ENCODE results near the gene WWC1.
"Not testable (repeated sequence)": the region's sequence is repeated elsewhere in the genome, so short reads cannot be mapped to it uniquely, and the experiment has no call there.

Gene WWC1

GRCh38 chr5:168409591-168410458 lies 118.4 kb downstream of the WWC1 start:
- DNase-seq (ENCODE audit: low read depth in 2 of 2) = peak in 1 of 2 donors; percentile 31

GRCh38 chr5:168411871-168412270 lies 120.4 kb downstream of the WWC1 start:
- DNase-seq (ENCODE audit: low read depth in 2 of 2) = no peak

GRCh38 chr5:168413062-168413461 lies 121.6 kb downstream of the WWC1 start:
- DNase-seq (ENCODE audit: low read depth in 2 of 2) = no peak

- no peak for DNase-seq (ENCODE audit: low read depth in 2 of 2)
Observed at GRCh38 chr5:168413596-168413995, 122.2 kb downstream of the WWC1 start.

- no peak for DNase-seq (ENCODE audit: low read depth in 2 of 2)
Observed at GRCh38 chr5:168415401-168415800, 124.0 kb downstream of the WWC1 start.

GRCh38 chr5:168415971-168416370 lies 124.5 kb downstream of the WWC1 start:
- no peak for DNase-seq (ENCODE audit: low read depth in 2 of 2)

- no peak for DNase-seq (ENCODE audit: low read depth in 2 of 2)
Observed at GRCh38 chr5:168417731-168418429, 126.4 kb downstream of the WWC1 start.

- no peak for DNase-seq (ENCODE audit: low read depth in 2 of 2)
Observed at GRCh38 chr5:168420461-168420860, 129.0 kb downstream of the WWC1 start.

GRCh38 chr5:168422431-168422830 lies 131.0 kb downstream of the WWC1 start:
- DNase-seq (ENCODE audit: low read depth in 2 of 2) = no peak

GRCh38 chr5:168423478-168423877 lies 132.0 kb downstream of the WWC1 start:
- no peak for DNase-seq (ENCODE audit: low read depth in 2 of 2)

GRCh38 chr5:168423971-168424370 lies 132.5 kb downstream of the WWC1 start:
- DNase-seq (ENCODE audit: low read depth in 2 of 2) = no peak

GRCh38 chr5:168424594-168425323 lies 133.3 kb downstream of the WWC1 start:
- DNase-seq (ENCODE audit: low read depth in 2 of 2) = no peak

- DNase-seq (ENCODE audit: low read depth in 2 of 2) = no peak
Observed at GRCh38 chr5:168426007-168426863, 134.8 kb downstream of the WWC1 start.

GRCh38 chr5:168426864-168427172 lies 135.4 kb downstream of the WWC1 start:
- no peak for DNase-seq (ENCODE audit: low read depth in 2 of 2)

- no peak for DNase-seq (ENCODE audit: low read depth in 2 of 2)
Observed at GRCh38 chr5:168427224-168427623, 135.8 kb downstream of the WWC1 start.

GRCh38 chr5:168428552-168428951 lies 137.1 kb downstream of the WWC1 start:
- DNase-seq (ENCODE audit: low read depth in 2 of 2) = no peak

- no peak for DNase-seq (ENCODE audit: low read depth in 2 of 2)
Observed at GRCh38 chr5:168430296-168430695, 138.9 kb downstream of the WWC1 start.

GRCh38 chr5:168432903-168433302 lies 141.5 kb downstream of the WWC1 start:
- DNase-seq (ENCODE audit: low read depth in 2 of 2) = no peak

- DNase-seq (ENCODE audit: low read depth in 2 of 2) = no peak
Observed at GRCh38 chr5:168434001-168434400, 142.6 kb downstream of the WWC1 start.

- DNase-seq (ENCODE audit: low read depth in 2 of 2) = no peak
Observed at GRCh38 chr5:168434746-168435321, 143.4 kb downstream of the WWC1 start.

GRCh38 chr5:168435340-168435739 lies 143.9 kb downstream of the WWC1 start:
- DNase-seq (ENCODE audit: low read depth in 2 of 2) = not testable (repeated sequence)
